Lower lobe of right lung (tissue), 2 donors: ENCODE results near the gene IL1F10. TPM values are rescaled to one million over a fixed set of nuclear protein-coding genes. Genes with fewer than 3 reads are reported as not detected.

ENCODE experiments used
- ATAC-seq, 2 donors: fragments of 200-7000 bp; cut with Tn5 transposase; one replicate each; pipeline ENCODE4 v1.9.1; 2020 to 2022; ENCODE audit warnings: mild to moderate bottlenecking in 2 of 2, moderate library complexity in 2 of 2
- DNase-seq: peaks from one replicate; pipeline ENCODE4 v3.0.0-alpha.2; 2020
- H3K27ac ChIP-seq: fragments of 200-600 bp; one replicate; pipeline ENCODE4 v1.8.0; 2022
- H3K27me3 ChIP-seq: fragments of 200-600 bp; one replicate; pipeline ENCODE4 v1.8.0; 2022; ENCODE audit warnings: low read depth
- H3K36me3 ChIP-seq: fragments of 200-600 bp; one replicate; pipeline ENCODE4 v1.8.0; 2022; ENCODE audit warnings: mild to moderate bottlenecking
- H3K4me1 ChIP-seq: fragments of 200-600 bp; one replicate; pipeline ENCODE4 v1.8.0; 2022
- H3K4me3 ChIP-seq: fragments of 200-600 bp; one replicate; pipeline ENCODE4 v1.8.0; 2022; ENCODE audit warnings: mild to moderate bottlenecking
- H3K9me3 ChIP-seq: fragments of 200-600 bp; one replicate; pipeline ENCODE4 v1.8.0; 2022
- intact Hi-C: fragments of 100-400 bp; cut with DNase I; formaldehyde crosslinking; loops from one replicate; pipeline ENCODE4 v1.11.0; 2022
- total RNA-seq: library from RNA; stranded (reverse); fragmentation: NEBNext Ultra II Directional; extraction: Animal tissue kit (Norgen Biotek cat#: 25700); gene quantifications from one replicate; pipeline ENCODE4 v1.2.1, GENCODE V29; 2021
- TF ChIP-seq, protein P1 (sequence below): fragments of 200-600 bp; IDR thresholded peaks from one replicate; pipeline ENCODE4 v1.8.0; 2022; ENCODE audit warnings: antibody characterized with exemption, mild to moderate bottlenecking
- donor health status: DM: no; HTN: yes; CAD: no; lungs with severe emphysema.

IL1F10 gene
- total RNA-seq, 1 donor from 2014 or later, result not detected

DNA sequence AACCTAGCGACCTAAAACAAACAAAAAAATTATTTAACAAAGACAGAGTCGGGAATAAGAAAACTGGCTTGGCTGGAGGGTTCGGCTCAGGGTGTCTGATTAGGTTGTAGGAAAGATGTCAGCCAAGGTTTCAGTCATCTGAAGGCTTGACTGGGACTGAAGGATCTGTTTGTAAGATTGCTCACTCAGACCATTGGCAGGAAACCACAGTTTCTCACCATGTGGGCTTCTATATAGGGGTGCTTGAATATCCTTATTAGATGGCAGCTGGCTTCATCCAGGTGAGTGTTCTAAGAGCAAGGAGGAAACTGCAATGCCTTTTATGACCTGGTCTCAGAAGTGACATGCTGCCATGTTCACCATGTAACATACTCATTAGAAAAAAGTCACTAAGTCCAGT lies 14.1 kb upstream of the IL1F10 start:
- Histone ChIP-seq H3K27me3 (no peaks in the 10 kb centered on the region), H3K36me3 (no peaks in the 10 kb centered on the region), H3K9me3 (no peaks in the 10 kb centered on the region), H3K4me1 (no peaks in the 10 kb centered on the region), H3K27ac (no peak overlapping the region), H3K4me3 (no peak overlapping the region)
- ATAC-seq, result no peak
- TF ChIP-seq, protein P1, sequence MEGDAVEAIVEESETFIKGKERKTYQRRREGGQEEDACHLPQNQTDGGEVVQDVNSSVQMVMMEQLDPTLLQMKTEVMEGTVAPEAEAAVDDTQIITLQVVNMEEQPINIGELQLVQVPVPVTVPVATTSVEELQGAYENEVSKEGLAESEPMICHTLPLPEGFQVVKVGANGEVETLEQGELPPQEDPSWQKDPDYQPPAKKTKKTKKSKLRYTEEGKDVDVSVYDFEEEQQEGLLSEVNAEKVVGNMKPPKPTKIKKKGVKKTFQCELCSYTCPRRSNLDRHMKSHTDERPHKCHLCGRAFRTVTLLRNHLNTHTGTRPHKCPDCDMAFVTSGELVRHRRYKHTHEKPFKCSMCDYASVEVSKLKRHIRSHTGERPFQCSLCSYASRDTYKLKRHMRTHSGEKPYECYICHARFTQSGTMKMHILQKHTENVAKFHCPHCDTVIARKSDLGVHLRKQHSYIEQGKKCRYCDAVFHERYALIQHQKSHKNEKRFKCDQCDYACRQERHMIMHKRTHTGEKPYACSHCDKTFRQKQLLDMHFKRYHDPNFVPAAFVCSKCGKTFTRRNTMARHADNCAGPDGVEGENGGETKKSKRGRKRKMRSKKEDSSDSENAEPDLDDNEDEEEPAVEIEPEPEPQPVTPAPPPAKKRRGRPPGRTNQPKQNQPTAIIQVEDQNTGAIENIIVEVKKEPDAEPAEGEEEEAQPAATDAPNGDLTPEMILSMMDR, result no peak
- DNase-seq, result no peak
- intact Hi-C loops, result no loop called here

DNA sequence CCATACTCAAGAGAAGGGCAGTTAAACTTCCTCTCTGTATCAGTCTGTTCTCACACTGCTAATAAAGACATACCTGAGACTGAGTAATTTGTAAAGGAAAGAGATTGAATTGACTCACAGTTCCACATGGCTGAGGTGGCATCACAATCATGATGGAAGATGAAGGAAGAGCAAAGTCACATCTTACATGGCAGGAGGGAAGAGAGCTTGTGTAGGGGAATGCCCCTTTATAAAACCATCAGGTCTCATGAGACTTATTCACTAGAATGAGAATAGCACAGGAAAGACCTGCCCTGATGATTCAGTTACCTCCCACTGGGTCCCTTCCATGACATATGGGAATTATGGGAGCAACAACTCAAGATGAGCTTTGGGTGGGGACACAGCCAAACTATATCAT lies 13.7 kb upstream of the IL1F10 start:
- no peak for DNase-seq
- intact Hi-C loops, result no loop called here
- Histone ChIP-seq H3K9me3 (no peaks in the 10 kb centered on the region), H3K27me3 (no peaks in the 10 kb centered on the region), H3K4me3 (no peak overlapping the region), H3K27ac (no peak overlapping the region), H3K4me1 (no peaks in the 10 kb centered on the region), H3K36me3 (no peaks in the 10 kb centered on the region)
- ATAC-seq, result no peak
- TF ChIP-seq, protein P1, result no peak

DNA sequence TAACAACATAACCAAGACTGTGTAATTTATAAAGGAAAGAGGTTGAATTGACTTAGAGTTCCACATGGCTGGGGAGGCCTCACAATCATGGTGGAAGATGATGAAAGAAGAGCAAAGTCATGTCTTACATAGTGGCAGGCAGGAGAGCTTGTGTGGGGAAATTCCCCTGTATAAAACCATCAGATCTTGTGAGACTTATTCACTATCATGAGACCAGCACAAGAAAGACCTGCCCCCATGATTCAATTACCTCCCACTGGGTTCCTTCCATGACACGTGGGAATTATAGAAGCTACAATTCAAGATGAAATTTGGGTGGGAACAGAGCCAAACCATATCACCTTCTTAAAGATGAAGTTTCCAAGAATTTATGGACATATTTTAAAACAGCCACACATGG lies 11.2 kb upstream of the IL1F10 start:
- Histone ChIP-seq H3K27me3 (no peaks in the 10 kb centered on the region), H3K9me3 (no peaks in the 10 kb centered on the region), H3K27ac (no peak overlapping the region), H3K4me3 (no peak overlapping the region), H3K4me1 (no peaks in the 10 kb centered on the region), H3K36me3 (no peaks in the 10 kb centered on the region)
- TF ChIP-seq, protein P1, result no peak
- no peak for DNase-seq
- intact Hi-C loops, result no loop called here
- no peak for ATAC-seq

DNA sequence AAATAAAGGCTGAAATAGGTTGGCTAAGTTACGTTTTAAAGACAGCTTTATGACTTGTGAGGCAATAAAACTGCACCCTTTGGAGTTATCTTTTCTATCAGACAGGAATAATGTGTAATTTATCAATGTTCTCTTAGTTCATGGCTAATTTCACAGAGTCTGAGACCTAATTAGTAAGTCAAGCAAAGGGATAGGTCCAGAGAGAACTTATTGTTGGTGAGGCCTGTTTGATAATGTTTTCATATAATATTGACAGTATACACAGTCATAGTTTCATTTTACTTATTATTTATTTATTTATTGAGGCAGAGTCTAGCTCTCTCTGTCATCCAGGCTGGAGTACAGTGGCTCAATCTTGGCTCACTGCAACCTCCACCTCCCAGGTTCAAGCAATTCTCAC lies 10.7 kb upstream of the IL1F10 start:
- Histone ChIP-seq H3K4me3 (no peak overlapping the region), H3K36me3 (no peaks in the 10 kb centered on the region), H3K27ac (no peak overlapping the region), H3K27me3 (no peaks in the 10 kb centered on the region), H3K4me1 (no peaks in the 10 kb centered on the region), H3K9me3 (no peaks in the 10 kb centered on the region)
- ATAC-seq (no peak), DNase-seq (no peak)
- intact Hi-C loops, result no loop called here
- TF ChIP-seq, protein P1, result no peak

DNA sequence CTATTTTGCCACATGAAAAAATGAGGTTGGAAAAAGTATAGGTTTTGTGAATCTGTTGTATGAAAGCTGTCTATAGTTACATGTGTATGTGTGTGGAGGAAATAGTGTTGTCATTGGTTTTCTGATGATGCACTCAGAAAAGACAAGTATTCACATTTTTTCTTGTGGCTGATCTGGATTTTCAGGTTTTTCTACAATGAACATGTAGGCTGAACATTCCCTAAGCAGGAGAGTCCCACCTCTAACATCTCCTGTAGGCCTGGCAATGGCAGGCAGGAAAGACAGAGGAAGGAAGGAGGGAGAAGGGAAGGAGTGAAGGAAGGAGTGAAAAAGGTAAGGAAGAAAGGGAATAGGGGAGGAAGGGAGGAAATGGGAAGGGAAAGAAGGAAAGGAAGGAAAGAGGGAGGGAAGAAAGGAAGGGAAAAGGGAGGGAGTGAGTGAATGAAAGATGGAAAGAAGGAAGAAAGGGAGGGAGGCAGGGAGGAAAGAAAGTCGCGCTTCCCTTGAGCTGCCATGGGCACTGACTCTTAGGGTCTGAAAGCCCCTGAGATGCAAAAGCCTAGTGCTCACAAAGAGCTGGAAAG lies 9.3 kb upstream of the IL1F10 start:
- intact Hi-C loops, result no loop called here
- TF ChIP-seq, protein P1, result no peak
- Histone ChIP-seq H3K4me1 (no peaks in the 10 kb centered on the region), H3K4me3 (no peak overlapping the region), H3K27ac (no peak overlapping the region), H3K9me3 (no peaks in the 10 kb centered on the region), H3K36me3 (no peaks in the 10 kb centered on the region), H3K27me3 (no peaks in the 10 kb centered on the region)
- no peak for DNase-seq
- no peak for ATAC-seq
